Fibroblast of lung (primary cell): ENCODE measurements around the gene ZBTB2.

Experiments
- EZH2 ChIP-seq: IDR thresholded peaks from 2 replicates; pipeline ENCODE4 v1.5.1; 2012; ENCODE audit warnings: low read length, control low read depth, mild to moderate bottlenecking; ENCODE audit errors: missing control alignments
- TF ChIP-seq, protein P1 (sequence below), 2 donors: IDR thresholded peaks in 1 of 2; conservative IDR thresholded peaks in 1 of 2; 1 replicate in 1 of 2; 2 replicates in 1 of 2; pipeline ENCODE4 v1.5.1; 2011 to 2012; ENCODE audit warnings: low read length in 2 of 2, control low read depth in 1 of 2, inconsistent platforms in 1 of 2, low read depth in 1 of 2, mild to moderate bottlenecking in 1 of 2

- TF ChIP-seq, protein P1, sequence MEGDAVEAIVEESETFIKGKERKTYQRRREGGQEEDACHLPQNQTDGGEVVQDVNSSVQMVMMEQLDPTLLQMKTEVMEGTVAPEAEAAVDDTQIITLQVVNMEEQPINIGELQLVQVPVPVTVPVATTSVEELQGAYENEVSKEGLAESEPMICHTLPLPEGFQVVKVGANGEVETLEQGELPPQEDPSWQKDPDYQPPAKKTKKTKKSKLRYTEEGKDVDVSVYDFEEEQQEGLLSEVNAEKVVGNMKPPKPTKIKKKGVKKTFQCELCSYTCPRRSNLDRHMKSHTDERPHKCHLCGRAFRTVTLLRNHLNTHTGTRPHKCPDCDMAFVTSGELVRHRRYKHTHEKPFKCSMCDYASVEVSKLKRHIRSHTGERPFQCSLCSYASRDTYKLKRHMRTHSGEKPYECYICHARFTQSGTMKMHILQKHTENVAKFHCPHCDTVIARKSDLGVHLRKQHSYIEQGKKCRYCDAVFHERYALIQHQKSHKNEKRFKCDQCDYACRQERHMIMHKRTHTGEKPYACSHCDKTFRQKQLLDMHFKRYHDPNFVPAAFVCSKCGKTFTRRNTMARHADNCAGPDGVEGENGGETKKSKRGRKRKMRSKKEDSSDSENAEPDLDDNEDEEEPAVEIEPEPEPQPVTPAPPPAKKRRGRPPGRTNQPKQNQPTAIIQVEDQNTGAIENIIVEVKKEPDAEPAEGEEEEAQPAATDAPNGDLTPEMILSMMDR (conservative IDR thresholded peaks at IDR 0.05 in 1 of 2, IDR thresholded peaks at IDR 0.05 in 1 of 2; ENCODE audit: low read depth in 1 of 2, low read length in 2 of 2): no peak
- TF ChIP-seq EZH2: no peak
Measured at GRCh38 chr6:151388236-151388635, 3.1 kb downstream of the ZBTB2 start.
